Right lobe of liver (tissue), 6 donors: ENCODE measurements around the gene VKORC1L1. TPM values are rescaled to one million over a fixed set of nuclear protein-coding genes. Genes with fewer than 3 reads are reported as not detected.
A peak's percentile ranks its signal among the peaks of the same experiment; 100 is the strongest.

ENCODE experiments used
- ATAC-seq, 4 donors: fragments of 200-7000 bp; cut with Tn5 transposase; one replicate each; pipeline ENCODE4 v1.9.1; 2020; ENCODE audit warnings: mild to moderate bottlenecking in 4 of 4, moderate library complexity in 4 of 4
- DNase-seq, 3 donors: peaks; one replicate each; pipeline ENCODE4 v3.0.0-alpha.2; 2020
- H3K27ac ChIP-seq, 3 donors: fragments of 200-600 bp; one replicate each; pipeline ENCODE4 v1.8.0; 2022
- H3K27me3 ChIP-seq, 2 donors: fragments of 200-600 bp; one replicate each; pipeline ENCODE4 v1.8.0; 2022
- H3K36me3 ChIP-seq, 4 donors: fragments of 200-600 bp; sonication (generic) in 1 of 4; one replicate each; pipeline versions ENCODE4 v1.5.1 to v1.8.0; 2017 to 2022; ENCODE audit warnings: control low read depth in 1 of 4
- H3K4me1 ChIP-seq, 4 donors: fragments of 200-600 bp; sonication (generic) in 1 of 4; one replicate each; pipeline versions ENCODE4 v1.5.1 to v1.8.0; 2017 to 2022; ENCODE audit warnings: control low read depth in 1 of 4
- H3K4me3 ChIP-seq, 3 donors: fragments of 200-600 bp; one replicate each; pipeline ENCODE4 v1.8.0; 2022
- H3K9me3 ChIP-seq, 4 donors: fragments of 200-600 bp; sonication (generic) in 1 of 4; one replicate each; pipeline versions ENCODE4 v1.5.1 to v1.8.0; 2017 to 2022; ENCODE audit warnings: control low read depth in 1 of 4
- POLR2A ChIP-seq: fragments of 450-650 bp; IDR thresholded peaks from one replicate; pipeline ENCODE4 v1.6.1; 2017; ENCODE audit warnings: antibody characterized with exemption, mild to moderate bottlenecking
- WGBS: methylation state at CpG from one replicate; pipeline ENCODE4 v1.1.6; 2018; ENCODE audit warnings: low coverage, low lambda C conversion rate; ENCODE audit not compliant: insufficient coverage; ENCODE audit errors: missing lambda C conversion rate; 5-methylcytosine and 5-hydroxymethylcytosine counted together
- intact Hi-C, 2 donors: fragments of 100-400 bp; cut with DNase I; formaldehyde crosslinking; loops; one replicate each; pipeline versions ENCODE4 v1.11.2 to v1.14.1; 2022
- total RNA-seq, 6 experiments: library from RNA; depleted of rRNA in 2 of 6; stranded (reverse); fragments of >200 nt in 2 of 6; fragmentation: NEBNext Ultra II Directional in 3 of 6; extraction: Animal tissue kit (Norgen Biotek cat#: 25700) in 3 of 6; gene quantifications; one replicate each; pipeline versions ENCODE4 v1.1.0 to v1.2.4, GENCODE V29; 2016 to 2023
- TF ChIP-seq, protein P1 (sequence below), 4 donors: fragments of 200-600 bp in 3 of 4; fragments of 450-650 bp in 1 of 4; IDR thresholded peaks; one replicate each; pipeline versions ENCODE4 v1.5.1 to v1.8.0; 2016 to 2022; ENCODE audit warnings: antibody characterized with exemption in 4 of 4, mild to moderate bottlenecking in 2 of 4
- donor health status: DM: no; HTN: yes; CAD: no.
- donor health status: DM: no; HTN: no; CAD: no.
- donor health status: DM: no; HTN: no; CAD: no.
- donor health status: DM: no; HTN: yes; CAD: no.
- donor health status: DM: no; HTN: yes; CAD: no.

The VKORC1L1 gene
- total RNA-seq, 6 experiments from 2014 or later = 9.2 to 26.1 (median 13.2) TPM

GRCh38 chr7:65907501-65908198, 34.8 kb downstream of the VKORC1L1 start:
- ATAC-seq (peak; percentile 75 to 88 (median 86)), DNase-seq (no peak)
- TF ChIP-seq POLR2A = no peak
- TF ChIP-seq, protein P1, sequence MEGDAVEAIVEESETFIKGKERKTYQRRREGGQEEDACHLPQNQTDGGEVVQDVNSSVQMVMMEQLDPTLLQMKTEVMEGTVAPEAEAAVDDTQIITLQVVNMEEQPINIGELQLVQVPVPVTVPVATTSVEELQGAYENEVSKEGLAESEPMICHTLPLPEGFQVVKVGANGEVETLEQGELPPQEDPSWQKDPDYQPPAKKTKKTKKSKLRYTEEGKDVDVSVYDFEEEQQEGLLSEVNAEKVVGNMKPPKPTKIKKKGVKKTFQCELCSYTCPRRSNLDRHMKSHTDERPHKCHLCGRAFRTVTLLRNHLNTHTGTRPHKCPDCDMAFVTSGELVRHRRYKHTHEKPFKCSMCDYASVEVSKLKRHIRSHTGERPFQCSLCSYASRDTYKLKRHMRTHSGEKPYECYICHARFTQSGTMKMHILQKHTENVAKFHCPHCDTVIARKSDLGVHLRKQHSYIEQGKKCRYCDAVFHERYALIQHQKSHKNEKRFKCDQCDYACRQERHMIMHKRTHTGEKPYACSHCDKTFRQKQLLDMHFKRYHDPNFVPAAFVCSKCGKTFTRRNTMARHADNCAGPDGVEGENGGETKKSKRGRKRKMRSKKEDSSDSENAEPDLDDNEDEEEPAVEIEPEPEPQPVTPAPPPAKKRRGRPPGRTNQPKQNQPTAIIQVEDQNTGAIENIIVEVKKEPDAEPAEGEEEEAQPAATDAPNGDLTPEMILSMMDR (IDR thresholded peaks at IDR 0.05) = no peak
- WGBS = 32% methylated on average over 6 of the region's 6 CpGs
- no peaks in the 10 kb centered on the region for H3K9me3 ChIP-seq
- peak overlapping the region in 2 of 3 donors; percentile 10 to 30 for H3K4me3 ChIP-seq
- no peaks in the 10 kb centered on the region for H3K36me3 ChIP-seq
- H3K4me1 ChIP-seq = peaks cover 0 to 51% (median 3%) of the 10 kb centered on the region in 4 donors
- H3K27me3 ChIP-seq = no peaks in the 10 kb centered on the region
- H3K27ac ChIP-seq = peak overlapping the region; percentile 5 to 94 (median 88)
- intact Hi-C loops = no loop called here

- no peak for ATAC-seq
- intact Hi-C loops = no loop called here
- Histone ChIP-seq H3K27me3 (no peaks in the 10 kb centered on the region), H3K4me1 (peaks cover 0 to 42% (median 3%) of the 10 kb centered on the region in 4 donors), H3K27ac (peak overlapping the region in 2 of 3 donors; percentile 46 to 54), H3K9me3 (no peaks in the 10 kb centered on the region), H3K4me3 (no peak overlapping the region), H3K36me3 (no peaks in the 10 kb centered on the region)
- WGBS = 38% methylated on average over 2 of the region's 2 CpGs
- no peak for DNase-seq
- TF ChIP-seq, protein P1 (IDR thresholded peaks at IDR 0.05) = no peak
- no peak for TF ChIP-seq POLR2A
Measured at GRCh38 chr7:65910237-65910636, 37.4 kb downstream of the VKORC1L1 start.

DNA sequence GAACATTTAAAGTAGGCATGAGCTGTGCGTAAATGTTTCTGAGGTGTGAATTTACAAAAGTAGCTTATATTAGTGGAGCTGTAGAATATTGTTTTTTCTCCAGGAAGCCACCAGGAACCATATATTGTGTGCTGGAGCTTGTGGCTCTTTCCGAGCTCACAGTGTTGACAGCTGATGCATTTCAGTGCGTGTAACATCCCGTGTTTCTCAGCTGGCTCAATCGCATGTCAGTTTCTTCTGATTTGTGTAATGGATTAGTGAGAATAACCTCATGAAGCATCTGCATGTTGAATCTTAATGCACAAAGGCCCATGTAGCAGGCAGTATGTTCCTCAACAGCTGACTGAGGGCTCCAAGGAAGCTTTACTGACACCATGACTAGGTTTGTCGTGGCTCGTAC, 39.4 kb downstream of the VKORC1L1 start:
- intact Hi-C loops = no loop called here
- no peaks in the 10 kb centered on the region for H3K27me3 ChIP-seq
- H3K9me3 ChIP-seq = no peaks in the 10 kb centered on the region
- no peak overlapping the region for H3K4me3 ChIP-seq
- TF ChIP-seq POLR2A = no peak
- TF ChIP-seq, protein P1 (IDR thresholded peaks at IDR 0.05) = no peak
- ATAC-seq (no peak), DNase-seq (no peak)
- H3K4me1 ChIP-seq = peaks cover 0 to 28% (median 3%) of the 10 kb centered on the region in 4 donors
- H3K27ac ChIP-seq = no peak overlapping the region
- 94% methylated on average over 7 of the region's 7 CpGs for WGBS
- no peaks in the 10 kb centered on the region for H3K36me3 ChIP-seq

- 92% methylated on average over 8 of the region's 8 CpGs for WGBS
- intact Hi-C loops = no loop called here
- no peak for DNase-seq
- no peak for ATAC-seq
- Histone ChIP-seq H3K36me3 (no peaks in the 10 kb centered on the region), H3K27me3 (no peaks in the 10 kb centered on the region), H3K4me3 (no peak overlapping the region), H3K4me1 (no peaks in the 10 kb centered on the region), H3K27ac (no peak overlapping the region), H3K9me3 (no peaks in the 10 kb centered on the region)
- TF ChIP-seq POLR2A = no peak
- TF ChIP-seq, protein P1 (IDR thresholded peaks at IDR 0.05) = no peak
Measured at GRCh38 chr7:65915921-65916657, 43.2 kb downstream of the VKORC1L1 start.
